ENCODE results near the gene UBR4. TPM values are rescaled to one million over a fixed set of nuclear protein-coding genes. Genes with fewer than 3 reads are reported as not detected.

UBR4 gene
- total and polyA plus RNA-seq, 2 donors from 2014 or later = 167 to 319 TPM

DNA sequence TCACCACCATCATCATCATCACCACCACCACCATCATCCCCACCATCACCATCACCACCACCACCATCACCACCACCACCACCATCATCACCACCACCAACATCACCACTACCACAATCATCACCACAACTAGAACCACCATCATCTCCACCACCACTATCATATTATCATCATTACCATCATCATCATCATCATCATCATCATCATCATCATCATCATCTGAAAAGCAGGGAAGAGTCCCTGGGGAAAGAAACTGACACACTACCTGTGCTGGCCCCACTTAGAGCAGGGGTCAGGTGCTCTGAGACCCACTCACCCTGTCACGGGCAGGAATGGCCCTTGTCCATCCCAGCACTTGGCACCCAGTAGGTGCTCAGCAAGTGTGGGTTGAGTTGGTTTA lies 148.7 kb downstream of the UBR4 start:
- H3K4me3 ChIP-seq (ENCODE audit: low read length in 3 of 3) = no peak overlapping the region

DNA sequence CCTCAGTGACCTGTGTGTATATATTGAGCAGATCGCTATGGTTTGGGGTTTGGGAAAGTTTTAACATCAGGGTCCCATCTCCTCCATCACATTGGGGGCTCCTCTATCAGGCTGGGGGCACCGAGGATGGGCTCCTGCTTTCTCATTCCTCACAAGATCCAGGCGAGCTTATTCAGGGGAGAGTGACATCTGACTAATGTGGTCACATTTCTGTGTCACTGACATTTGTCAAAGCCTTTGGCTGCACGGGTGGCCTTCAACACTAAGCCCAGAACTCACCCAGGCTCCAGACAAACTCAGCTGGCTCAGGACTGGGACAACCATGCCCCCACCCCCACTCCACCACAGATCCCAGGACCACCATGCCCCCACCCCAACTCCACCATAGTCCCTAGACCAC lies 150.3 kb downstream of the UBR4 start:
- Histone ChIP-seq H3K4me3 (ENCODE audit: low read length in 3 of 3) (no peak overlapping the region), H3K27me3 (ENCODE audit: control insufficient read depth, insufficient read depth, low read length) (no peaks in the 10 kb centered on the region), H3K4me1 (ENCODE audit: control insufficient read depth in 2 of 3, insufficient read depth in 2 of 3, low read depth in 1 of 3, low read length in 3 of 3) (peaks cover 0 to 5% (median 0%) of the 10 kb centered on the region in 3 donors), H3K36me3 (ENCODE audit: control insufficient read depth in 2 of 3, insufficient read depth in 3 of 3, low read length in 3 of 3) (no peaks in the 10 kb centered on the region), H3K9me3 (ENCODE audit: control insufficient read depth in 2 of 3, insufficient read depth in 1 of 3, low read length in 3 of 3) (no peaks in the 10 kb centered on the region), H3K9ac (ENCODE audit: low read length in 3 of 3) (no peak overlapping the region), H3K27ac (ENCODE audit: low read depth in 2 of 2, low read length in 2 of 2) (no peak overlapping the region)
- DNase-seq (no peak), FAIRE-seq (no peak)
- intact Hi-C loops (cut with DNase I) = no loop called here
- TF ChIP-seq, protein P1, sequence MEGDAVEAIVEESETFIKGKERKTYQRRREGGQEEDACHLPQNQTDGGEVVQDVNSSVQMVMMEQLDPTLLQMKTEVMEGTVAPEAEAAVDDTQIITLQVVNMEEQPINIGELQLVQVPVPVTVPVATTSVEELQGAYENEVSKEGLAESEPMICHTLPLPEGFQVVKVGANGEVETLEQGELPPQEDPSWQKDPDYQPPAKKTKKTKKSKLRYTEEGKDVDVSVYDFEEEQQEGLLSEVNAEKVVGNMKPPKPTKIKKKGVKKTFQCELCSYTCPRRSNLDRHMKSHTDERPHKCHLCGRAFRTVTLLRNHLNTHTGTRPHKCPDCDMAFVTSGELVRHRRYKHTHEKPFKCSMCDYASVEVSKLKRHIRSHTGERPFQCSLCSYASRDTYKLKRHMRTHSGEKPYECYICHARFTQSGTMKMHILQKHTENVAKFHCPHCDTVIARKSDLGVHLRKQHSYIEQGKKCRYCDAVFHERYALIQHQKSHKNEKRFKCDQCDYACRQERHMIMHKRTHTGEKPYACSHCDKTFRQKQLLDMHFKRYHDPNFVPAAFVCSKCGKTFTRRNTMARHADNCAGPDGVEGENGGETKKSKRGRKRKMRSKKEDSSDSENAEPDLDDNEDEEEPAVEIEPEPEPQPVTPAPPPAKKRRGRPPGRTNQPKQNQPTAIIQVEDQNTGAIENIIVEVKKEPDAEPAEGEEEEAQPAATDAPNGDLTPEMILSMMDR (IDR thresholded peaks at IDR 0.05; ENCODE audit: borderline replicate concordance, extremely low read depth, insufficient read depth) = no peak

More for the DNA sequence above, 148.7 kb downstream of the UBR4 start:
- Histone ChIP-seq H3K27me3 (ENCODE audit: control insufficient read depth, insufficient read depth, low read length) (no peaks in the 10 kb centered on the region), H3K36me3 (ENCODE audit: control insufficient read depth in 2 of 3, insufficient read depth in 3 of 3, low read length in 3 of 3) (no peaks in the 10 kb centered on the region), H3K9ac (ENCODE audit: low read length in 3 of 3) (no peak overlapping the region), H3K27ac (ENCODE audit: low read depth in 2 of 2, low read length in 2 of 2) (no peak overlapping the region), H3K4me1 (ENCODE audit: control insufficient read depth in 2 of 3, insufficient read depth in 2 of 3, low read depth in 1 of 3, low read length in 3 of 3) (peaks cover 0 to 3% (median 0%) of the 10 kb centered on the region in 3 donors), H3K9me3 (ENCODE audit: control insufficient read depth in 2 of 3, insufficient read depth in 1 of 3, low read length in 3 of 3) (no peaks in the 10 kb centered on the region)
- TF ChIP-seq, protein P1 (IDR thresholded peaks at IDR 0.05; ENCODE audit: borderline replicate concordance, extremely low read depth, insufficient read depth) = no peak
- FAIRE-seq (no peak), DNase-seq (no peak)
- intact Hi-C loops (cut with DNase I) = no loop called here

DNA sequence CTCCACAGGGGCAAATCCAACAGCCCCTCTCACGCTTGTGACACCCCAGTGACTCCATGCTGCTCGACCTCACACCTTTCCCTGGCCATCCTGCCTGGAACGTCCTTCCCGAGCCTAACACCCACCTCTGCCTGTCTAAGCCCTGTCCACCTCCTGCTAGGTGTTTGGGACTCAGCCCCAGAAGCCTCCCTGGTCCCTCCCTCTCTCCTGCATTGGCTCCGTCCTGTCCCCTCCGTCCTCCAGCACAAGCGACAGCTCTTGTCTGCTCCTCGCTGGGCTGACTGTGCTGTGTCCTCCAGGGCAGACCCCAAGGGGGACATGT lies 151.6 kb downstream of the UBR4 start:
- Histone ChIP-seq H3K36me3 (ENCODE audit: control insufficient read depth in 2 of 3, insufficient read depth in 3 of 3, low read length in 3 of 3) (no peaks in the 10 kb centered on the region), H3K9me3 (ENCODE audit: control insufficient read depth in 2 of 3, insufficient read depth in 1 of 3, low read length in 3 of 3) (no peaks in the 10 kb centered on the region), H3K27me3 (ENCODE audit: control insufficient read depth, insufficient read depth, low read length) (no peaks in the 10 kb centered on the region), H3K4me1 (ENCODE audit: control insufficient read depth in 2 of 3, insufficient read depth in 2 of 3, low read depth in 1 of 3, low read length in 3 of 3) (peaks cover 0 to 7% (median 0%) of the 10 kb centered on the region in 3 donors), H3K4me3 (ENCODE audit: low read length in 3 of 3) (no peak overlapping the region), H3K27ac (ENCODE audit: low read depth in 2 of 2, low read length in 2 of 2) (no peak overlapping the region), H3K9ac (ENCODE audit: low read length in 3 of 3) (no peak overlapping the region)
- intact Hi-C loops (cut with DNase I) = no loop called here
- TF ChIP-seq, protein P1 (IDR thresholded peaks at IDR 0.05; ENCODE audit: borderline replicate concordance, extremely low read depth, insufficient read depth) = no peak
- FAIRE-seq = no peak
- DNase-seq = no peak

DNA sequence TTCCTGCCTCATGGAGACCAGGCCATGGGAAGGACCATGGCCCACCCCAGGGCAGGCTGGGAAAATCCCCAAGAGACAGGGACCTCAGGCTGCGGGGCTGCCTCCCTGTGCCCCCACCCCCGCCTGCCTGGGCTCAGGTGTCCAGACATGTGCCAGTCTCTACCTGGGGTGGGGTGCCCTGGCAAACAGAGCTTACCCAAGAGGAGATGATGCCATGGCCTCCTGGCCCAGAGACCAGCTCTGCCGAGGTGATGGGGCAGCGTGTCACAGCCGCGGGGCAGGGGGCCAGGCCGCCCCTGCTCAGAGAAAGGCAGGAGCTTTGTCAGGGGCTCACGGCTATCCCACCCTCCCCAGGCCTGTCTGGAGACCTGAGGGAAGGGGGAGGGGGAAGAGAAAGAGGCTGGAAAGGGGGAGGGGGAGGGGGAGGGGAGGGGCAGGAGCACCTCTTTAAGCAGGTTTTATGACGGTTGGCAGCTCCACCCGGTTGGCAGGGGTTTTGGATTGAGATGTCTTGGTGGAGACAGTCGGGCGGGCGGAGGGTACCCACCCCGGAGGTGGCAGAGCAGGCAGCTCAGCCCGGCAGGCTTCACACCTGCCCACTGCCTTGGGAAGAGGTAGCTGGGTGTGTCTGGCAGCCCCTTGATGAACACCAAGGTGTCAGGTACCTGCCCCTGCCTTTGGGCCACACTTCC lies 152.1 kb downstream of the UBR4 start:
- Histone ChIP-seq H3K27ac (ENCODE audit: low read depth in 2 of 2, low read length in 2 of 2) (no peak overlapping the region), H3K27me3 (ENCODE audit: control insufficient read depth, insufficient read depth, low read length) (no peaks in the 10 kb centered on the region), H3K4me1 (ENCODE audit: control insufficient read depth in 2 of 3, insufficient read depth in 2 of 3, low read depth in 1 of 3, low read length in 3 of 3) (peaks cover 0 to 7% (median 0%) of the 10 kb centered on the region in 3 donors), H3K36me3 (ENCODE audit: control insufficient read depth in 2 of 3, insufficient read depth in 3 of 3, low read length in 3 of 3) (no peaks in the 10 kb centered on the region), H3K4me3 (ENCODE audit: low read length in 3 of 3) (no peak overlapping the region), H3K9ac (ENCODE audit: low read length in 3 of 3) (no peak overlapping the region), H3K9me3 (ENCODE audit: control insufficient read depth in 2 of 3, insufficient read depth in 1 of 3, low read length in 3 of 3) (no peaks in the 10 kb centered on the region)
- intact Hi-C loops (cut with DNase I) = no loop called here
- FAIRE-seq (no peak), DNase-seq (no peak)
- TF ChIP-seq, protein P1 (IDR thresholded peaks at IDR 0.05; ENCODE audit: borderline replicate concordance, extremely low read depth, insufficient read depth) = no peak
